ENCODE measurements around the gene EPS15. TPM values are rescaled to one million over a fixed set of nuclear protein-coding genes. Genes with fewer than 3 reads are reported as not detected.
"Not testable (repeated sequence)": the region's sequence is repeated elsewhere in the genome, so short reads cannot be mapped to it uniquely, and the experiment has no call there.

EPS15 gene
- total and polyA plus RNA-seq, 8 donors = 9.9 to 42.0 (median 25.3) TPM

DNA sequence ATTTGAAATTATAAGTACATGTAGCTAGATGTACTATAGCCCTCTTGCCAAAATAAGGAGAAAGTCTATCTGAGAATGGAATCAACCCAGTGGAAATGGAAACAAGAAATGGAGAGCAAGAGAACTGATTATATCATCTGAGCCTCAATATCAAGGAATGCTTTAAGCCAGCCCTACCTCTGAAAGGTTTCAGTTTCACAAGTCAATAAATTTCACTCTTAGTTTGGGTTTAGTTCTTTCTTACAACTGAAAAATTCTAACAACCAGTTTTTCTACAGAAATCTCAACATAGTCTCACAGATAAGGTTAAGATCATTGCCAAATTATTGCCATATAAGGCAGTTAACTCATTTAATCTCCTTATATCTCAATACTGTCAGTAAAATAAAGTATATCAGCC, 80.0 kb downstream of the EPS15 start:
- no peaks in the 10 kb centered on the region for H3K27me3 ChIP-seq
- FAIRE-seq = no peak
- H3K27ac ChIP-seq = no peak overlapping the region
- no peak overlapping the region for H3K4me3 ChIP-seq
- no peaks in the 10 kb centered on the region for H3K9me3 ChIP-seq
- no peak for ATAC-seq
- TF ChIP-seq CTCF (IDR thresholded peaks at IDR 0.05) = no peak
- DNase-seq = no peak
- intact Hi-C loops (cut with DNase I) = no loop called here
- peaks cover 0 to 5% (median 0%) of the 10 kb centered on the region in 3 donors for H3K4me1 ChIP-seq
- H3K36me3 ChIP-seq = peaks cover 0 to 2% (median 0%) of the 10 kb centered on the region in 3 donors

DNA sequence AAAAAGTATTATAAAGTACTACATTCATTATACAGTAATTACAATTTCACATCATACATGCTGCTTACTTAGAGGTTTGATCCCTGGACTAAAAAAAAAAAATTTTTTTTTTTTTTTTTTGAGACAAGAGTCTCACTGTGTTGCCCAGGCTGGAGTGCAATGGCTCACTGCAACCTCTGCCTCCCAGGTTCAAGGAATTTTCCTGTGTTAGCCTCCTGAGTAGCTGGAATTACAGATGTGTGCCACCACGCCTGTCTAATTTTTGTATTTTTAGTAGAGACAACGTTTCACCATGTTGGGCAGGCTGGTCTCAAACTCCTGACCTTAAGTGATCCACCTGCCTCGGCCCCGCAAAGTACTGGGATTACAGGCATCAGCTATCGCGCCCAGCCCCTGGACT, 81.7 kb downstream of the EPS15 start:
- H3K4me3 ChIP-seq; H3K27ac ChIP-seq; H3K9me3 ChIP-seq; ATAC-seq; DNase-seq; intact Hi-C loops (cut with DNase I); H3K27me3 ChIP-seq; H3K36me3 ChIP-seq; H3K4me1 ChIP-seq; FAIRE-seq: not testable (repeated sequence)
- WGBS, 2 donors = 93 to 97% methylated on average over 6 of the region's 6 CpGs

GRCh38 chr1:51435878-51436277, 83.2 kb downstream of the EPS15 start:
- peaks cover 0 to 2% (median 0%) of the 10 kb centered on the region in 3 donors for H3K36me3 ChIP-seq
- no peak for DNase-seq
- no peak overlapping the region for H3K27ac ChIP-seq
- H3K9me3 ChIP-seq = no peaks in the 10 kb centered on the region
- FAIRE-seq = no peak
- ATAC-seq = no peak
- 85 to 87% methylated on average over 5 of the region's 5 CpGs for WGBS, 2 donors
- no peak overlapping the region for H3K4me3 ChIP-seq
- intact Hi-C loops (cut with DNase I) = no loop called here
- no peak for TF ChIP-seq CTCF (IDR thresholded peaks at IDR 0.05)
- H3K4me1 ChIP-seq = peaks cover 0 to 7% (median 0%) of the 10 kb centered on the region in 3 donors
- no peaks in the 10 kb centered on the region for H3K27me3 ChIP-seq

- no peak for DNase-seq
- intact Hi-C loops (cut with DNase I) = no loop called here
- no peak for TF ChIP-seq CTCF (IDR thresholded peaks at IDR 0.05)
- Histone ChIP-seq H3K4me3 (no peak overlapping the region), H3K36me3 (no peaks in the 10 kb centered on the region), H3K27ac (peak overlapping the region in 2 of 4 donors; percentile 42 to 46), H3K9me3 (no peaks in the 10 kb centered on the region), H3K4me1 (peaks cover 0 to 7% (median 0%) of the 10 kb centered on the region in 3 donors), H3K27me3 (no peaks in the 10 kb centered on the region)
- WGBS, 2 donors = 55 to 57% methylated on average over 2 of the region's 2 CpGs
- no peak for FAIRE-seq
- ATAC-seq = peak in 2 of 4 donors; percentile 13 to 20
Measured at GRCh38 chr1:51433972-51434510, 85.0 kb downstream of the EPS15 start.

DNA sequence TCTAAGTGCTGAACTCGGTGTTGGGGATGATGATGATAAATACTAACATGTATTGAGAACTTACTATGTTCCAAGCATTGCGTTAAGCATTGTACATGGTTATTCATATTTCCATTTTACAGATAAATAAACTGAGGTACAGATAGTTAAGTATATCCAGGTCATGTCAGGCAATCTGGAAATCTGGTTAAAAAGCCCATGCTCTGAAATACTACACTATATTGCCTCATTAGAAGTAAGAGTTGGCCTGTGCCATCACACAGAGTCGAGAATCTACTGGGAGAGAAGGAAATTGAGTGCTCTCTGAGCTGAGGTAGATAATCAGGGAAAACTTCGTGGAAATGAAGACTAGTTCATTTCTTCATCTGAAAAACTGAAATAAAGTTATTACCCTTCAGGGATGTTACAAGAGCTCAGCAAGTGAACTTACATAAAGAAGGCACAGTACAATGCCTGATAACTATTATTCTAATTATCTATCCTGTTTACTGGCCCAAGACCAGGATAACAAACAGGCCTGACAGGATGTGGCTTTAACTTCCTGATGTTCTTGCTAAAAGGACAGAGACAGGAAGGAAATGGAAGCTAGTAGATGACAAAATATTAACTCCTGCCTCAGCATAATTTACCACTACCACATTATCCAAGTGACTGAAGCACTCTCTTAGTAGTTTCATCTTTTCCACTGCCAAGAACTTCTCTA, 85.6 kb downstream of the EPS15 start:
- TF ChIP-seq CTCF (IDR thresholded peaks at IDR 0.05) = no peak
- DNase-seq (no peak), FAIRE-seq (no peak), ATAC-seq (peak in 3 of 4 donors; percentile 45 to 81 (median 65))
- H3K4me3 ChIP-seq = no peak overlapping the region
- H3K27ac ChIP-seq = peak overlapping the region in 2 of 4 donors; percentile 42 to 46
- 83 to 85% methylated on average over 4 of the region's 4 CpGs for WGBS, 2 donors
- H3K4me1 ChIP-seq = peaks cover 0 to 7% (median 0%) of the 10 kb centered on the region in 3 donors
- H3K36me3 ChIP-seq = no peaks in the 10 kb centered on the region
- intact Hi-C loops (cut with DNase I) = no loop called here
- no peaks in the 10 kb centered on the region for H3K9me3 ChIP-seq
- H3K27me3 ChIP-seq = no peaks in the 10 kb centered on the region

Data from pancreas (tissue), 10 donors.